ENCODE results near the gene MSTO1.
"Not testable (repeated sequence)": the region's sequence is repeated elsewhere in the genome, so short reads cannot be mapped to it uniquely, and the experiment has no call there.

MSTO1 gene

DNA sequence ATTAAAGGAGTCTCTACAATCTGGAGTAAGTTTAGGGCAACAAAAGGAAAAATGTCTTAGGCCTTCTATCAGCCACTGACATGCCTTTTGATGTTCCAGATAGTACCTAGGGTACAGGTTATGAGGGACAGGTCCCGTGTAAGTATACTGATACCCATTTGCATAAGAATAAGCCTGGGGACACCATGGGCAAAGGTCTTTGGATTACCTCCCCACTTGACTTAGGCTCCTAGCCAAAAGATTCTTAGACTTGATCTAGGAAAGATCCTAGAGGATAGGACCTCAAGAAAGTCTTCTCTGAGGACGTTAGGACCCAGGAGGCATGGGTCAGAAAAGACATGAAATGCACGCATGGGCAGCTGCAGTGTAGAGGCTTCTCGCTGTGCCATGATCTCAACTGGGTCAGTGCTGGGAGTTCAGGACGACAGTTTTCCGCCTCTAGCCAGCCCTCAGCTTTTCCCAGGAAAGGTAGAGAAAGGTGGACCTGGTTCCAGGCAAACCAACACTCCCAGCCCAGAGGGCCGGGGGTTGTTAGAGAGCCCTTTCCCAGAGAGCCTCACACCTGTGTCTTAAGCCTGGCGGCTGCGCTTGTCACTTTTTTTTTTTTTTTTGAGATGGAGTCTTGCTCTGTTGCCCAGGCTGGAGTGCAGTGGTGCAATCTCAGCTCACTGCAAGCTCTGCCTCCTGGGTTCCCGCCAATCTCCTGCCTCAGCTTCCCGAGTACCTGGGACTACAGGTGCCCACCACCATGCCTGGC, 26.6 kb downstream of the MSTO1 start:
- TF ChIP-seq, protein P1, sequence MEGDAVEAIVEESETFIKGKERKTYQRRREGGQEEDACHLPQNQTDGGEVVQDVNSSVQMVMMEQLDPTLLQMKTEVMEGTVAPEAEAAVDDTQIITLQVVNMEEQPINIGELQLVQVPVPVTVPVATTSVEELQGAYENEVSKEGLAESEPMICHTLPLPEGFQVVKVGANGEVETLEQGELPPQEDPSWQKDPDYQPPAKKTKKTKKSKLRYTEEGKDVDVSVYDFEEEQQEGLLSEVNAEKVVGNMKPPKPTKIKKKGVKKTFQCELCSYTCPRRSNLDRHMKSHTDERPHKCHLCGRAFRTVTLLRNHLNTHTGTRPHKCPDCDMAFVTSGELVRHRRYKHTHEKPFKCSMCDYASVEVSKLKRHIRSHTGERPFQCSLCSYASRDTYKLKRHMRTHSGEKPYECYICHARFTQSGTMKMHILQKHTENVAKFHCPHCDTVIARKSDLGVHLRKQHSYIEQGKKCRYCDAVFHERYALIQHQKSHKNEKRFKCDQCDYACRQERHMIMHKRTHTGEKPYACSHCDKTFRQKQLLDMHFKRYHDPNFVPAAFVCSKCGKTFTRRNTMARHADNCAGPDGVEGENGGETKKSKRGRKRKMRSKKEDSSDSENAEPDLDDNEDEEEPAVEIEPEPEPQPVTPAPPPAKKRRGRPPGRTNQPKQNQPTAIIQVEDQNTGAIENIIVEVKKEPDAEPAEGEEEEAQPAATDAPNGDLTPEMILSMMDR (IDR thresholded peaks at IDR 0.05; ENCODE audit: insufficient read depth, low read length, missing control alignments) = no peak
- ChIA-PET POLR2A (no interaction called here), CTCF (interaction anchor here (0.9 kb wide), 1 partner anchor 10 kb away, joined by 3 read pairs; no protein-coding TSS in a partner anchor)
- no peak for DNase-seq (ENCODE audit: low read depth, low spot score)
- no peak overlapping the region for H3K4me3 ChIP-seq (ENCODE audit: low read depth, low read length)

DNA sequence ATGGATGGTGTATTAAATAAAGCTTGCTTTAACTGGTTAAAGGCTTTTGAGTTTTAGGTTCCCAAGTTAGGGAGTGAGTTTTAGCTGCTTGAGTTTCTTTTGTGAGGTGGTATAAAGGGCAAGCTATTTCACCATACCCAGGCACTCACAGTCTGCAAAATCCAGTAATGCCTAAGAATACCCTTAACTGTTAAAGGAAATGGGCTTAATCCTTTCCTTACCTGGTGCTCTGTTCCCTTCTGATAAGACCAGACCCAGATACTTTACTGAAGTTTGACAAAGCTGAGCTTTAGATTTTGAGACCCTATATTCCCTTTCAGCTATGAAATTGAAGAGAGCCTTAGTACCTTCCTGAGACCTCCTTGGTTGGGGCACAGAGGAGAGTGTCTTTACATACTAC, 30.3 kb downstream of the MSTO1 start:
- TF ChIP-seq, protein P1 (IDR thresholded peaks at IDR 0.05; ENCODE audit: insufficient read depth, low read length, missing control alignments) = no peak
- H3K4me3 ChIP-seq (ENCODE audit: low read depth, low read length) = no peak overlapping the region
- ChIA-PET POLR2A (no interaction called here), CTCF (interaction anchor here (0.9 to 1.6 kb wide), 3 partner anchors 8 to 390 kb away, joined by 3 to 4 read pairs (median 3); no protein-coding TSS in a partner anchor)
- DNase-seq (ENCODE audit: low read depth, low spot score) = no peak

DNA sequence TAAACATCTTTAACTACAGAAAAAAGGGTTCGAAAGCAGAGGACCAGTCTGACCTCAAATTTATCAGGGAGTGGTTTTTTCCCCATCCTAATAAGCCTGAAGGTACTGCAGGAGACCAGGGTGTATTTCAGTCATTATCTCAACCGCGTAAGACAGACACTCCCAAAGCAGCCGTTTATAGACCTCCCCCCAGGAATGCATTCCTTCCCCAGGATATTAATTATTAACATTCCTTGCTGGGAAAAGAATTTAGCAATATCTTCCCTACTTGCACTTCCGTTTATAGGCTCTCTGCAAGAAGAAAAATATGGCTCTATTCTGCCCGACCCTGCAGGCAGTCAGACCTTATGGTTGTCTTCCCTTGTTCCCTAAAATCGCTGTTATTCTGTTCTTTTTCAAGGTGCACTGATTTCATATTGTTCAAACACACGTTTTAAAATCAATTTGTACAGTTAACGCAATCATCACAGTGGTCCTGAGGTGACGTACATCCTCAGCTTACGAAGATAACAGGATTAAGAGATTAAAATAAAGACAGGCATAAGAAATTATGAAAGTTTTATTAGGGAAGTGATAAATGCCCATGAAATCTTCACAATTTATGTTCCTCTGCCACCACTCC, 32.7 kb downstream of the MSTO1 start:
- CTCF ChIA-PET; POLR2A ChIA-PET; DNase-seq (ENCODE audit: low read depth, low spot score); H3K4me3 ChIP-seq (ENCODE audit: low read depth, low read length): not testable (repeated sequence)

DNA sequence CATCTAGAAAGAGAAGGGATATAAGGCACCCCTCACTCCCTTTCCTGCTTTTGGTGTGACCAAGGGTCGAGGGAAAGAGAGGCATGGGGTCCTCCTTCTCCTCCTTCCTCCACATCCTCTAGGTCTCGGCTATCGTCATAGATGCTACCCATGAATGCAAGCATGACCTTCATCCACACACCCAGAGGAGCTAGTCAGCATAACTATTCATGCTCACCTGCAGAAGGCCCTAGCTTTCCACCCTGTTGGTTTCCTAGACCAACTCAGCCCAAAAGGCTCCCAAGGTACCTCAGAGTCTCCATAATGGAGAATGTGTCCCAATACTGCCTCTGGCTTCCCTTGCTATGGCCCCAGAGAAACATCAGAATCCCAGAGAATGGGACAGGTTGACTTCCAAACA, 33.2 kb downstream of the MSTO1 start:
- TF ChIP-seq, protein P1 (IDR thresholded peaks at IDR 0.05; ENCODE audit: insufficient read depth, low read length, missing control alignments) = no peak
- CTCF ChIA-PET = no interaction called here
- POLR2A ChIA-PET = no interaction called here
- no peak overlapping the region for H3K4me3 ChIP-seq (ENCODE audit: low read depth, low read length)
- no peak for DNase-seq (ENCODE audit: low read depth, low spot score)

DNA sequence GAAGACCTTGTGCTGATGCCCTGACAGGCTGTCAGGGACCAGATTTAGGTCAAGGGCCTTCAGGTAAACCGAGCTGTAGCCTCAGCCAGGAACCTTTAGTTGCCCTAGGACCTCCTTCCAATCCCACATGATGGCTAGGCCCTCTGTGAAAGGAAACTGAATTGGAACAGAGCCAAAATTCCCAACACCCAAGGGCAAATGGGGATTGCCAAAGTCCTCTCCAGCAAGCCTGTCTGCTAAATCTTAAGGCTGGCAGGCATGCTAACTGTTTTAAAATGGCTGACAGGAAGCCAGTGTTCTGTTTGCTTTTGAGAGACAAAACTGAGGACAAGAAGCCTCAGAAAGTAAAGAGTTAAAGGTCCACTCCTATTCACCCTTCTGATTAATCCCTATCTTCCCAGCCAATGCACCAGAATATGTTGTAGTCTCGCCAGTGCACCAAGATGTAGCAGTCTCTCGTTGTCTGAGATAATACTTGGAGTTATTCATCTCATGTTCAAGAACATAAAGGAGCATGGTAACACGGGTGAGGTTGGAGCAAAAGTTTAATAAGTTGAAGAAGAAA, 35.1 kb downstream of the MSTO1 start:
- DNase-seq (ENCODE audit: low read depth, low spot score) = no peak
- POLR2A ChIA-PET = no interaction called here
- CTCF ChIA-PET = interaction anchor here (1.5 to 4.6 kb wide), 2 partner anchors 395 to 554 kb away, joined by 4 to 34 read pairs; no protein-coding TSS in a partner anchor
- H3K4me3 ChIP-seq (ENCODE audit: low read depth, low read length) = no peak overlapping the region
- TF ChIP-seq, protein P1 (IDR thresholded peaks at IDR 0.05; ENCODE audit: insufficient read depth, low read length, missing control alignments) = no peak

DNA sequence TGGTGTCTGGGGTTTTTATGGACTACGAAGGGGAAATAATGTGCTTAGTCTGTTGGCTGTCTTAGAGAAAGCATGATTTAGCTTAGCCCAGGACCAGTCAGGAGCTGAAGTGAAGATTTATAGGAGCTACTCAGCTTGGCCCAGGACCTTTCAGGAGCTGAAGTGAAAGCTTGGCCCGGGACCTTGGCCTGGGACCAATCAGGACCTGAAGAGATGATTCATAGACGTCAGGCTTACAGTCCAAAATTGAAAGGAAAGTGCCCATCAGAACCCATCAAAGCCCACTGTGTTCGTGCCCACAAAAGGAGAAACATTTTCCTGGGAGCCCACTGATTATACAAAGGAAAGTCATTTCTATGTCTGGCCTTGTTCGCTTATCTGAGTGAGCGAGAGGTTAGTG, 35.6 kb downstream of the MSTO1 start:
- TF ChIP-seq, protein P1 (IDR thresholded peaks at IDR 0.05; ENCODE audit: insufficient read depth, low read length, missing control alignments) = no peak

More for the DNA sequence above, 35.6 kb downstream of the MSTO1 start:
- CTCF ChIA-PET = interaction anchor here (1.2 to 4.6 kb wide), 3 partner anchors 8 to 554 kb away, joined by 3 to 34 read pairs (median 4); no protein-coding TSS in a partner anchor
- DNase-seq (ENCODE audit: low read depth, low spot score) = no peak
- POLR2A ChIA-PET = no interaction called here
- H3K4me3 ChIP-seq (ENCODE audit: low read depth, low read length) = no peak overlapping the region
